Stomach (tissue), 9 donors: ENCODE data around the gene RICTOR. TPM values are rescaled to one million over a fixed set of nuclear protein-coding genes. Genes with fewer than 3 reads are reported as not detected.

Experiments
- DNase-seq, 2 donors: peaks; one replicate each; pipeline versions ENCODE4 v3.0.0 to v3.0.0-alpha.2; 2013 to 2019
- H3K27ac ChIP-seq, 5 donors: fragments of 200-600 bp in 4 of 5; sonication (generic) in 4 of 5; one replicate each; pipeline ENCODE4 v1.5.1; 2013 to 2019; ENCODE audit warnings: mild to moderate bottlenecking in 1 of 5, moderate library complexity in 1 of 5
- H3K27me3 ChIP-seq, 3 donors: fragments of 200-600 bp; sonication (generic); one replicate each; pipeline ENCODE4 v1.5.1; 2017 to 2019; ENCODE audit warnings: mixed run types in 1 of 3
- H3K36me3 ChIP-seq, 4 donors: fragments of 200-600 bp; sonication (generic); 1 replicate in 3 of 4; 2 replicates in 1 of 4; pipeline ENCODE4 v1.5.1; 2016 to 2019
- H3K4me1 ChIP-seq, 4 donors: fragments of 200-600 bp; sonication (generic); one replicate each; pipeline ENCODE4 v1.5.1; 2016 to 2019
- H3K4me3 ChIP-seq, 4 donors: fragments of 200-600 bp; sonication (generic) in 3 of 4; one replicate each; pipeline ENCODE4 v1.5.1; 2016 to 2019; ENCODE audit warnings: mild to moderate bottlenecking in 1 of 4
- H3K9me3 ChIP-seq, 4 donors: fragments of 200-600 bp; sonication (generic); one replicate each; pipeline ENCODE4 v1.5.1; 2016 to 2019
- CTCF ChIP-seq, 7 experiments: fragments of 450-650 bp in 4 of 7; fragments of 200-600 bp in 3 of 7; sonication (generic) in 3 of 7; IDR thresholded peaks; one replicate each; pipeline ENCODE4 v1.5.1; 2016 to 2019; ENCODE audit warnings: antibody characterized with exemption in 7 of 7, control low read depth in 2 of 7, mild to moderate bottlenecking in 1 of 7
- EP300 ChIP-seq: sonication (generic); formaldehyde crosslinking; IDR thresholded peaks from one replicate; pipeline ENCODE4 v1.6.1; 2017; ENCODE audit warnings: antibody characterized with exemption
- POLR2A ChIP-seq, 4 donors: fragments of 450-650 bp; IDR thresholded peaks; one replicate each; pipeline ENCODE4 v1.6.1; 2016; ENCODE audit warnings: antibody characterized with exemption in 4 of 4, control low read depth in 2 of 4, mild to moderate bottlenecking in 1 of 4, moderate library complexity in 1 of 4
- POLR2AphosphoS5 ChIP-seq, 3 donors: sonication (generic); formaldehyde crosslinking; IDR thresholded peaks; one replicate each; pipeline ENCODE4 v1.6.1; 2016; ENCODE audit warnings: antibody characterized with exemption in 3 of 3
- WGBS, 5 donors: extraction: QIAGEN DNeasy Blood & Tissue Kit in 3 of 5; methylation state at CpG; one replicate each; pipeline versions ENCODE4 v1.1.5 to v1.1.7; 2013 to 2018; 5-methylcytosine and 5-hydroxymethylcytosine counted together
- intact Hi-C: fragments of 100-400 bp; cut with DNase I; formaldehyde crosslinking; loops from one replicate; pipeline ENCODE4 v1.15.1; 2023; ENCODE audit warnings: low total_unique reads
- polyA plus RNA-seq, 3 donors: library from polyadenylated mRNA; stranded (reverse); fragments of 200-250 nt; gene quantifications; one replicate each; pipeline ENCODE4 v1.2.3, GENCODE V29; 2013
- total RNA-seq, 5 donors: library from RNA; depleted of rRNA; stranded (reverse); fragments of >200 nt; gene quantifications; one replicate each; pipeline versions ENCODE4 v1.1.0 to v1.2.3, GENCODE V29; 2014 to 2016
- donor health status: healthy with polysubstance abuse.
- donor health status: Bipolar disorder and iron deficiency.
- donor health status: healthy.

Gene RICTOR
- total and polyA plus RNA-seq, 8 donors = 2.3 to 125 (median 23.8) TPM

DNA sequence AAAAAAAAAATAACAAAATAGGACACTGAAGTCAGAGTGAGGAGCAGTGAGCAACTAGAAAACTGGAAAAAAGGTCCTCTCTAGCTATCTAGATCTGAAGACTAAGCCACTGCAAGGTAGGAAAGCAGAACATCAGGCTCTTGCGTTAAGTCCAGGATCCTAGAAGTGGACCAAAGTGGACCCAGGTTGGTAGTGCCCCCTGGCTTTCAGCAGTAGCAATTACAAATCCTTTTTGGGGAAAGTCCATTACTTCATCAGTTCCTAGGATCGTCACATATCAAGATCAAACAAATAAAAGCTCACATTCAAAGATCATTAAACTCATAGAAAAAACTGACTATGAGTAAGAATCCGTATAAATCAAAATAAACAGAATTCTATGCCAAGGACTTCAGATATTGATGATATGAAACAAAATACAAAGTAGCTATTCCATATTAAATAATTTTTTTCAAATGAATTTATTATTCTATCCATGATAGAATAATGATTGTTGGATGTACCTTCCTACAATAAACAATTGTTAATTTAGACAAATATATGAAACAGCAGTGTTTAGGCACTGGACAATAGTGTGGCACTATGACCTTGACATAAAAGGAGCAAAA is 6.5 kb upstream of the RICTOR start:
- peaks cover 0 to 31% (median 13%) of the 10 kb centered on the region in 4 donors for H3K4me1 ChIP-seq
- intact Hi-C loops = loop anchor here (10.0 kb wide), 1 partner anchor 76 kb away; no protein-coding TSS in a partner anchor
- no peaks in the 10 kb centered on the region for H3K9me3 ChIP-seq
- no peak for TF ChIP-seq POLR2A (IDR thresholded peaks at IDR 0.05)
- TF ChIP-seq CTCF (IDR thresholded peaks at IDR 0.05) = peak in 5 of 7 experiments; percentile 73 to 92 (median 86)
- TF ChIP-seq POLR2AphosphoS5 (IDR thresholded peaks at IDR 0.05) = peak in 1 of 3 donors; percentile 63
- H3K27me3 ChIP-seq = no peaks in the 10 kb centered on the region
- no peaks in the 10 kb centered on the region for H3K36me3 ChIP-seq
- WGBS, 5 donors = 2 to 13% (median 5%) methylated on average over 3 of the region's 3 CpGs
- no peak overlapping the region for H3K27ac ChIP-seq
- no peak overlapping the region for H3K4me3 ChIP-seq
- peak; percentile 50 to 81 for DNase-seq

DNA sequence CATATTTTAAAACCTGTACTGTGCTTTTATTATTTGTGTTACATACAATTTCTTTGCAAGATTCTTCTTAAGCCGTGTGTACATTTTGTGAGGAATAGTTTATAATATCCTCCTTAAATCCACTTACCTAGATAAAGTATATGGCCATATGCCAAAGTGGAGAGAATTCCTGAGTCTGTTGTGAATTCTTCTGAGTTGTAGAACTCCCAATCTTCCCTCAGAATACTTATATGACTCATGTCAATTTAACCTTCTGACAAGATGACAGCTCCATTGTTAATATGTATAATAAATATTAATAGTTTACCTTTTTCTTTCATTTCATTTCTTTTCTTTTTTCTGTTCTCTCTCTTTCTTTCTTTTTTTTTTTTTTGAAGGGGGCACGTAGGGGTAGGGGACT is 6.0 kb upstream of the RICTOR start:
- 47 to 54% (median 50%) methylated on average over 2 of the region's 2 CpGs for WGBS, 5 donors
- TF ChIP-seq POLR2A (IDR thresholded peaks at IDR 0.05) (no peak), POLR2AphosphoS5 (IDR thresholded peaks at IDR 0.05) (no peak), CTCF (IDR thresholded peaks at IDR 0.05) (no peak), EP300 (no peak)
- no peak overlapping the region for H3K4me3 ChIP-seq
- H3K4me1 ChIP-seq = peaks cover 0 to 36% (median 15%) of the 10 kb centered on the region in 4 donors
- intact Hi-C loops = loop anchor here (10.0 kb wide), 1 partner anchor 75 kb away; no protein-coding TSS in a partner anchor
- no peaks in the 10 kb centered on the region for H3K9me3 ChIP-seq
- H3K27me3 ChIP-seq = no peaks in the 10 kb centered on the region
- H3K36me3 ChIP-seq = no peaks in the 10 kb centered on the region
- H3K27ac ChIP-seq = no peak overlapping the region
- no peak for DNase-seq

DNA sequence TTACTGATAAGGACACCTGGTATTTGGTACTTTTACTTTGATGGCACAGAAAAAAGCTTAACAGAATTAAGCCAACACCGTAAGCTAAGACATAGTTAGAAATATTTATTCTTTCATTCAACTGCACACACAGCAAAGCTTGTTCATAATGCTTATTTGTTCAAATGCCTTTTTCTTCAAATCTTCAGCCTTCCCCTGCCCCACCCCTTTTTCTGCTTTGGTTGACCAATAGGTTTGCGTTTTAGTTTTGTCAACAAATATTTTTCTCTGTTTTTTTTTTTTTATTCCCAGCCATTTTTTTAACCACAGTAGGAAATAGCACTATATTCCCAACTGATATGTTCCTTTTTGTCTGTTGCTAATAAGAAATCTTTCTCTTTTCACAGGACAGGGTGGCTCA is 4.9 kb upstream of the RICTOR start:
- 38 to 74% (median 65%) methylated on average over 2 of the region's 2 CpGs for WGBS, 5 donors
- no peak overlapping the region for H3K27ac ChIP-seq
- H3K36me3 ChIP-seq = no peaks in the 10 kb centered on the region
- no peak overlapping the region for H3K4me3 ChIP-seq
- no peak for DNase-seq
- no peak for TF ChIP-seq EP300
- TF ChIP-seq CTCF (IDR thresholded peaks at IDR 0.05) = no peak
- no peak for TF ChIP-seq POLR2A (IDR thresholded peaks at IDR 0.05)
- TF ChIP-seq POLR2AphosphoS5 (IDR thresholded peaks at IDR 0.05) = no peak
- H3K27me3 ChIP-seq = no peaks in the 10 kb centered on the region
- peaks cover 0 to 36% (median 15%) of the 10 kb centered on the region in 4 donors for H3K4me1 ChIP-seq
- H3K9me3 ChIP-seq = no peaks in the 10 kb centered on the region
- intact Hi-C loops = no loop called here

- Histone ChIP-seq H3K27ac (peak overlapping the region in 3 of 5 donors; percentile 44 to 99 (median 94)), H3K4me1 (peaks cover 8 to 46% (median 27%) of the 10 kb centered on the region in 4 donors), H3K27me3 (no peaks in the 10 kb centered on the region), H3K36me3 (no peaks in the 10 kb centered on the region), H3K4me3 (no peak overlapping the region), H3K9me3 (no peaks in the 10 kb centered on the region)
- intact Hi-C loops = no loop called here
- DNase-seq = no peak
- no peak for TF ChIP-seq CTCF (IDR thresholded peaks at IDR 0.05)
- no peak for TF ChIP-seq POLR2A (IDR thresholded peaks at IDR 0.05)
- no peak for TF ChIP-seq EP300
- TF ChIP-seq POLR2AphosphoS5 (IDR thresholded peaks at IDR 0.05) = no peak
- WGBS, 5 donors = 16 to 30% (median 24%) methylated on average over 6 of the region's 6 CpGs
Measured at GRCh38 chr5:39076757-39077728, 2.8 kb upstream of the RICTOR start.
